A549 treated with AZD9567 at 1 μM for 4 hours (cell line): ENCODE results near the gene PRSS8. TPM values are rescaled to one million over a fixed set of nuclear protein-coding genes. Genes with fewer than 3 reads are reported as not detected.

Source experiments
- total RNA-seq: library from RNA; stranded (reverse); fragments of 200-300 nt; extraction: Qiagen RNA extraction; gene quantifications from 5 replicates; pipeline ENCODE4 v1.2.3, GENCODE V29; 2022; ENCODE audit not compliant: insufficient read depth

PRSS8 gene
- 0.52 to 0.95 TPM (median 0.65 TPM) in 4 of 5 replicates, not detected in the other for total RNA-seq

DNA sequence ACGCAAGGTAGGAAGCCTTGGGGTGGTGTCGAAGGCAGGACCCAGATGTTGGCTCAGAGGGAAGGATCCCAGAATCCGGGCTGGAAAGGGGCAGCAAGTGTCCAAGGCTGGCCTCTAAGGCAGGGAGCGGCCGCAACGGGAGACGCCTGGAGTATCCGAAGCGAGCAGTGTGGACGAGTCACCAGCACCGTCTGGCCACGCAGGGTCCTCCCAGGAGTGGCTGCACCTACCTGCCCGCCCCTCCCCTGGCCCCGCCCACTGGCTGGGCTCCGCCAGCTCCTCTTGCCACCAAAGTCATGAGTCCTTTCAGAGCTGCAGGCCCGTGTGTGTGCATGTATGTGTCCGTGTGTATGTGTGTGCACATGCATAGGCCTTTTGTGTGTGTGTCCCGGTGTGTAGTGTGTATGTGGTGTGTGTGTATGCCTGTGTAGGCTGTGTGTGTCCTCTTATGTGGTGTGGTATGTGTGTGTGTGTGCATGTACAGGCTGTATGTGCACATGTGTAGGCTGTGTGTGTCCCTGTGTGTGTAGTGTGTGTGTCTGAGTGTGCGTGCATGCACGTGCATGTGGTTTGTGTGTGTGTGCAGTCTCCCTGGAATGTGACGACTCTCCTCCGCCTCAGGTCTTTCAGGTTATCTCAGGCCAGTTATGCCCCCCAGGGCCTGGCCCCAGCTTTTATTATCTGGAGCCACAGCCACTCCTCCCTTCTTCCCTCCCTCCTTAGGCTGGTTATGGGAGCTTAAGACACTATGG lies at the start of gene PRSS8:
PRSS8 (minus strand) TSS at position 193 of the 752 bp plus-strand sequence. CDS start 229 bp downstream, outside the sequence.

DNA sequence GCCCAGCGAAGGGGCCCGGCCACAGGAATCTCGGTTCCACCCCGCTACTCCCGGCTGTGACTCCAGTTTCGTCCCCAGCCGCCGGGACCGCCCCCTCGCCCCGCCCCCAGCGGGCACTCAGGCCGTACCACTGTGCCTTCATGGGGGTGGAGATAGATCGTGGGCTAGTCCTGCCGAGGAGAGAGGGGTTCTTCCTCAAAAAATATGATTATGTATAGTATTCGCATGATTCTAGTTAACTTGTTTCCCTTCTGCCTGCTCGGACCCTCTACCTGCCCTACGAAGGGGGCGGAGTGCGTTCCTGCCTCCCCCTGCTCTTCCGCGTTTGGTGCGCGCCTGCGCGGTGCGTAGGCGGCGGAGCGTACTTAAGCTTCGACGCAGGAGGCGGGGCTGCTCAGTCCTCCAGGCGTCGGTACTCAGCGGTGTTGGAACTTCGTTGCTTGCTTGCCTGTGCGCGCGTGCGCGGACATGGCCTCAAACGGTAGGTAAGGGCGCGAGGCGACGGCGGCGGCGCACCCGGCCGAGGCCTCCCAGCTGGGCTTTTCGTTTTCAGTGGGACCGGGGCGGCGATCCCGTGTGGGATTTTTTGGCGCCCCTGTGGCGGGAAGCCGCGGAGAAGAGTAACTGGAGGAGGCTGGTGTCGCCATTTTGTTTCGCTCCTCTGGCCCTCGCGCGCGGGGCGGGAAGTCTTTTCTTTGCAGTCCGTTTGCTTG lies 44.4 kb upstream of the PRSS8 start, which contains the start of gene FUS:
FUS (plus strand) TSS at position 393 of the 713 bp plus-strand sequence; CDS start at position 469, 76 bp downstream.

DNA sequence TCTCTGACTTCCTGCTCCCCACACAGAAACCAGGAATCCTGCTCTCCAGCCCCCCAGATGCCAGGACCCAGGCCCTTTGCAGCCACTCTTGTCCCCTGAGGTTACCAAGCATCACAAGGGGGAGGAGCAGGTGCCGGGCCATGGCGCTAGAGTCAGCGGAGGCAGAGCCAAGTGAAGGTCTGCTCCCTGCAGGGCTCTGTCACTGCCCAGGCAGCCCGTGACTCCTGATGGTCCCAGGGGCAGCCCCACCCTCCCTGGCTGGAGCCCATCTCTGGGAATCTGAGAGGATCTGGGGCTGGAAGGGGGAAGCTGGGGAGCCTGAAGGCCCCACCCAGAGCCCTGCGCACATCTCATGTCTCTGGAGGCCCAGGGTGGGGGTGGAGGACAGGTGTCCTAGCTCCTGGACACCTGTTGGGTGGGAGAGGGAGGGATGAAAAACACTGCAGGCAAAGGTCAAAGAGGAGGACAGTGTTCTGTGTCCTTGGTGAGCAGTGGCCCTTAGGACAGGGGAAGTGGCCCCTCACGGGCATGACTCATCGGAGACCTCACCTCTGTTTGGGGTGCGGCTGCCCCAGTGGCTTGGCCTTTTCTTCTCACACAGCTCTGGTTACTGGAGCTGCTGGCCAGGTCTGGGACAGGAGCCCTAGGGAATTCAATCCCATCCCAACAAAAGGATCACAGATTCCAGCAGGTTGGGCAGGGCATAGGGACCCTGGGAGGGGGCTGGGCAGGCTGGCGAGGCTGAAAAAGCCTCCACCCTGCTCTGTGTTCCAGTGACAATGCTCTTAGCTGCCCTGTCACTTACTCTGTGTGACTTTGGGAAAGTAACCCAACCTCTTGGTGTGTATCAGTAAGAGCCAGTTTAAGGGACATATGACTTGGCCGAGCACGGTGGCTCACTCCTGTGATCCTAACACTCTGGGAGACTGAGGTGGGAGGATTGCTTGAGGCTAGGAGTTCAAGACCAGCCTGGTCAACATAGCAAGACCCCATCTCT lies 14.7 kb upstream of the PRSS8 start, which contains the start of gene PRSS36:
PRSS36 (minus strand) TSS at position 173 of the 997 bp plus-strand sequence; CDS start at position 142, 31 bp downstream.

DNA sequence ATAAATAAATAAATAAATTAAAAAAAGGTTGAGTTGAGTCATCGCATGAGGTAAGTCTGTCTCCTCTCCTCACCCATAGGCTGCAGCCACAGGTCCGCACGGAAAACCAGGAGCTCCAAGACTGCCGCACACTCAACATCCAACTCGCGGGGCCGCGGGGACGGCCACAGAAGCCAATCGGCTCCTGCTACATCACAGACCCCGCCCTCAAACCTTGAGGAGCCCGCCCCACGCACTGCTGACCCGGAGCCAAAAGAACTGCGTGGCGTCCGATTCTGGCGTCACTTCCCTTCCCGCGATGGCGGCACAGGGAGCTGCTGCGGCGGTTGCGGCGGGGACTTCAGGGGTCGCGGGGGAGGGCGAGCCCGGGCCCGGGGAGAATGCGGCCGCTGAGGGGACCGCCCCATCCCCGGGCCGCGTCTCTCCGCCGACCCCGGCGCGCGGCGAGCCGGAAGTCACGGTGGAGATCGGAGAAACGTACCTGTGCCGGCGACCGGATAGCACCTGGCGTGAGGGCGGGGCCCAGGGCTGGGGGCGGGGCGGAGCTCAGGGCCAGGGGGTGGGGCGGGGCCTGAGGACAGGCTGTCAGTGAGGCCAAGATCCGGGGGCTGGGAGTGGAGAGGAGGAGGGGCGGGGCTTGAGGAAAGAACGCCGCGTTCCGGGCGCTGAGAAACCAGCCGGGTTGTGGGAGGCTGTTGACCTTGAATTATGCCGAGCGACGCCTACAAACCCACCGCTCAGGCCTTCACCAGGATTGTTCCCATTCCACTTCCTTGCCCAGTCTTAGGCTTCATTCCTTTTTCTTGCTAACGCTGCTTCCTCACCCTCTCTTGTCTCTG lies 17.9 kb downstream of the PRSS8 start, which contains the start of gene KAT8:
KAT8 (plus strand) TSS at position 281 of the 839 bp plus-strand sequence; CDS start at position 299, 18 bp downstream.

GRCh38 chr16:31108035-31108793 lies 27.3 kb downstream of the PRSS8 start, which contains the start of gene BCKDK:
TSS of gene BCKDK (plus strand) at chr16:31108386. CDS start at chr16:31109224, 838 bp downstream.

GRCh38 chr16:31094424-31095120 lies 41.0 kb downstream of the PRSS8 start, which contains the start of gene VKORC1:
TSS of gene VKORC1 (minus strand) at chr16:31094797. CDS start at chr16:31094729, 68 bp downstream.

DNA sequence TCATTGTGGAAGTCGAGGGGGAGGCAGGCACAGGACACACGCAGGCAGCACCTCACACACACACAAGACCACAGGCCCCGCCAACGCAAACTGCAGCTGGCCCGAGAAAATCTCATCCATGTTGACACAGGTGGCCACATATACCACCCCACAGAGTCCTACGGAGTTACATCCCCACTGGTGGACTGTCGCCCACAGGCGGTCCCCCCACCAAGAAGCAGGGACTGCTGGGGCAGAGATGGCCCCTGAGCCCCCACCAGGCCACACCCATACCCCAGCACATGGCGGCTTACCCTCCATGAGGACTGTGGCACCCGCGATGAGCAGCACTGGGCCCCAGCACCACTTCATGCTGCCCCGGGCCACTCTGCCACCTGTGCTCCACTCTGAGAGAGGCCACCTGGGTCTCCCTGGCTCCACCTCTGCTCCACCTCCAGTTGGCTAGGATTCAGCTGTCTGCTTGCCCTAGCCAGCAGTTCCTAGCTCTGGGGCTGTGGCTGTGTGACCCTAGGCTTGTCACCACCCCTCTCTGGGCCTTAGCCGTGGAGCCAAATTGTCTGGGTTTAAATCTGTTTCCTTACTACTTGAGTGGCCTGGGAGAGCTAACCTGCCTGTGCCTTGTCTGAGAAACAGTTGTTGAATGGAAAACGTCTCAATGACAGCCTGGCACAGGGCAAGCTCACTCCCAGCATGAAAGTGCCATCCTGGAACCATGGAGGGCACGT lies 46.9 kb downstream of the PRSS8 start, which contains the start of gene PRSS53:
PRSS53 (minus strand) TSS at position 485 of the 725 bp plus-strand sequence; CDS start at position 351, 134 bp downstream.

Other genes starting within 250 kb of the PRSS8 start
- 22.9 to 40.5 TPM (median 37.8 TPM) in 5 replicates for gene BCL7C, start 241.7 kb downstream of the PRSS8 start, total RNA-seq
- 0.20 to 0.28 TPM (median 0.24 TPM) in 4 of 5 replicates, not detected in the other for gene CTF1, start 239.1 kb downstream of the PRSS8 start, total RNA-seq
- gene FBXL19, start 212.2 kb downstream of the PRSS8 start, total RNA-seq = 14.3 to 18.2 TPM (median 15.7 TPM) in 5 replicates
- gene ORAI3, start 186.7 kb downstream of the PRSS8 start, total RNA-seq = 5.9 to 14.1 TPM (median 13.6 TPM) in 5 replicates
- 16.6 to 21.1 TPM (median 20.3 TPM) in 5 replicates for gene SETD1A, start 178.0 kb downstream of the PRSS8 start, total RNA-seq
- 11.6 to 13.5 TPM (median 13.2 TPM) in 5 replicates for gene HSD3B7, start 150.5 kb downstream of the PRSS8 start, total RNA-seq
- 1.4 to 3.9 TPM (median 1.5 TPM) in 5 replicates for gene STX1B, start 125.1 kb downstream of the PRSS8 start, total RNA-seq
- gene STX4, start 102.2 kb downstream of the PRSS8 start, total RNA-seq = 37.6 to 67.5 TPM (median 65.2 TPM) in 5 replicates
- 12.2 to 17.9 TPM (median 12.8 TPM) in 5 replicates for gene ZNF668, start 61.5 kb downstream of the PRSS8 start, total RNA-seq
- 8.1 to 11.5 TPM (median 10.2 TPM) in 5 replicates for gene ZNF646, start 61.3 kb downstream of the PRSS8 start, total RNA-seq
- gene PRSS53, start 46.8 kb downstream of the PRSS8 start, total RNA-seq = 1.4 to 2.7 TPM (median 1.9 TPM) in 5 replicates
- 123 to 147 TPM (median 143 TPM) in 5 replicates for gene VKORC1, start 40.9 kb downstream of the PRSS8 start, total RNA-seq
- gene BCKDK, start 27.3 kb downstream of the PRSS8 start, total RNA-seq = 35.0 to 53.3 TPM (median 49.3 TPM) in 5 replicates
- 31.2 to 51.7 TPM (median 46.9 TPM) in 5 replicates for gene KAT8, start 18.1 kb downstream of the PRSS8 start, total RNA-seq
- 0.81 to 1.4 TPM (median 1.0 TPM) in 4 of 5 replicates, not detected in the other for gene PRSS36, start 14.3 kb upstream of the PRSS8 start, total RNA-seq
- 554 to 620 TPM (median 559 TPM) in 5 replicates for gene FUS, start 44.4 kb upstream of the PRSS8 start, total RNA-seq
- 23.4 to 38.1 TPM (median 33.0 TPM) in 5 replicates for gene PYCARD, start 67.0 kb upstream of the PRSS8 start, total RNA-seq
- 0.05 to 0.10 TPM (median 0.05 TPM) in 4 of 5 replicates, not detected in the other for gene TRIM72, start 78.4 kb upstream of the PRSS8 start, total RNA-seq
- not detected in 5 replicates for gene PYDC1, start 81.4 kb upstream of the PRSS8 start, total RNA-seq
- gene ITGAM, start 124.2 kb upstream of the PRSS8 start, total RNA-seq = 1.4 to 2.4 TPM (median 1.8 TPM) in 4 of 5 replicates, not detected in the other
- gene ITGAX, start 219.4 kb upstream of the PRSS8 start, total RNA-seq = 0.85 to 1.7 TPM (median 1.3 TPM) in 4 of 5 replicates, not detected in the other